Hindlimb muscle (tissue), 1 donor: ENCODE results near the gene DNAJB1. TPM values are rescaled to one million over a fixed set of nuclear protein-coding genes. Genes with fewer than 3 reads are reported as not detected.

Source experiments
- DNase-seq: peaks from one replicate; pipeline ENCODE4 v3.0.0-alpha.2; 2013
- polyA plus RNA-seq: library from polyadenylated mRNA; unstranded; fragments of 120-200 nt; gene quantifications from one replicate; pipeline ENCODE4 v1.2.1, GENCODE V29; 2013; ENCODE audit not compliant: insufficient read length

DNAJB1 gene
- polyA plus RNA-seq, 1 donor, result 84.5 TPM

DNA sequence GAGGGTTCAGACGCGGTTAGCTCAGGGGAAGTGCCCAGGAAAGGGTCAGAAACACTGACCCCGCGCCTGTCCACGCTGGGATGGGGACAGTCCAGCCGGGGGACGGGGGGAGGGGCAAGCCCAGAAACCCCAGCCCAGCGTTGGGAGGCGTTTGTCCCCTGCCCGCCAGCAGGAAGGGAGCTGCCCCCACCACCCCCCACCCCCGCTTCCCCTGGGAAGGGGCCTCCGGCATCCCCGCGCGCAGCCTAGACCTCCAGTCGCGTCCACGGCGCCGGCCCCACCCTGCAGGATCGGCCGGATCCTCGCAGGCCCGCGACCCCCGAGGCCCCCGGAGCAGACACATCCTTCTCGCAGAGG, 22.5 kb downstream of the DNAJB1 start:
- no peak for DNase-seq

DNA sequence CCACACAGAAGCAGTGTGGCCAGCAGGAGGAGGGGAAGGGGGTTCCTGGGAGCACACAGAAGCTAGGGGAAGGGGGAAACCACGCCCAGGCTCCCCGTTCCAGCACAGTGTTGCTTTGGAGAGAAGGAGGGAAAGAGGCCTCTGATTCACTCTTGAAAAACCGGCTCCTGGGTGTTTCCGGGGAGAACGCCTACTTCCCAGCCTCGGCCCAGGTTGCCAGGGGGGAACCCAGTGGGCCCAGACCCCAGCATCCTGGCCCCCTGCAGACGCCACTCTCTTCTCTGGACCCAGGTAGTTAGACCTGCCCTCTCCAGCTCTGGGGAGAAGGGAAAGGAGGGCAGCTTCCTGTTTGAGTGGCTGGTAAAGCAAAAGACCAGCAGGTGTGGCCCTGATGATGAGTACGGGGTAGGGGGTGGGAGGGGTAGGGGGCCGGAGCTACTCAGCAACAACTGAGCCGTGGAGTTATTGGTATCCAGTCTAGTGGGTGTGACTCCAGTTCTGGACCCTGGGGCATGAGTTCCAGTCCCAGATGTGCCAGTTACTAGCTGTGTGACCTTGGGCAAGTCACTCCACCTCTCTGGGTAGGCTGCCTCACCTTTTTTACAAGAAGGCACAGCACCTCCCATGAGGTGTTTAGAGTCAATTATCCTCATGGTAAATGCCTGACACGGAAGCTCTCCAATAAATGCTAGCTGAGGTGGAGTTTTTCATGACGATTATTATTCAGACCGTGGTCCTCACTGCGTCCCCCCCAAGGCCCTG, 23.1 kb downstream of the DNAJB1 start:
- no peak for DNase-seq

DNA sequence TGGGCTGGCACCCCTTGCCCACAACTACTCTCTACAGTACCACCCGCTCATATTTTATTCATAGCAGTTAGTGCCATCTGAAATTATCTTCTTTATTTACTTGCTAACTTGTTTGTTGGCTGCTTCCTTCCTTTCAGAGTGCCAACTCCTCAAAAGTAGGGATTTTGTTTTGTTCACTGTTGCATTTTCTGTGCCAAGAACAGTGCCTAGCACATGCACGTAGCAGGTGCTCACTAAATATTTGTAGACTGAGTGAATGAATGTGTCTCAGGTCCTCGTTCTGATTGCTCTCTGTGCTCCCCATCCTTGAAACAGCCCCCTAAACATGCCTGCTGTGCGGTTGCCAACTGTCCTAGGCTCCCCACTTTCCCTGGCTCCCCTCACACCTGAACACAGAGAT, 23.8 kb downstream of the DNAJB1 start:
- DNase-seq, result no peak

DNA sequence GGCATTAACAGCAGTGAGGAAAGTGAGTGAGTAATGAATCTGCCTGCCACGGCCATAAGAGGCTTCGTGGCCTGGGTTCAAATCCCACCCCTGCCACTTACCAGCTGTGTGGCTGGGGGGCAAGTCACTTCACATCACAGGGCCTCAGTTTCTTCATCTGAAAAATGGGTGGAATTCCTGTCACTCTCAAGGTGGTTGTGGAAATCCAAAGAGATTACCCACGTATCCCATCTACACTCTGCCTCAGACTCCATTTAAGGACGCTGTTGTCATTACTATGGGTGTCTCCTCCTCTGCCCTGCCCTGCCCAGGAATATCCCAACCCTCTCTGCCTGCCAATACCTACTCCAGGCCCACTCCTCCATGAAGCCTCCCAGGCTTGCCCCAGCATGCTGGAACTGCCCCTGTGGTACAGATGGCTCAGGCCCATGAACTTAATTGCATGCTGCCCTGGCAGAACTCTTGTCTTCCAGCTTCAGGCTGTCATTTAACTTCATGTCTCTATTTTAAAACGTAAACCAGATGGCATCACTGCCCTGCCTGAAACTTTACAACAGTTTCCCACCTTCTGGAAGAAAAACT, 25.4 kb downstream of the DNAJB1 start:
- DNase-seq, result no peak

DNA sequence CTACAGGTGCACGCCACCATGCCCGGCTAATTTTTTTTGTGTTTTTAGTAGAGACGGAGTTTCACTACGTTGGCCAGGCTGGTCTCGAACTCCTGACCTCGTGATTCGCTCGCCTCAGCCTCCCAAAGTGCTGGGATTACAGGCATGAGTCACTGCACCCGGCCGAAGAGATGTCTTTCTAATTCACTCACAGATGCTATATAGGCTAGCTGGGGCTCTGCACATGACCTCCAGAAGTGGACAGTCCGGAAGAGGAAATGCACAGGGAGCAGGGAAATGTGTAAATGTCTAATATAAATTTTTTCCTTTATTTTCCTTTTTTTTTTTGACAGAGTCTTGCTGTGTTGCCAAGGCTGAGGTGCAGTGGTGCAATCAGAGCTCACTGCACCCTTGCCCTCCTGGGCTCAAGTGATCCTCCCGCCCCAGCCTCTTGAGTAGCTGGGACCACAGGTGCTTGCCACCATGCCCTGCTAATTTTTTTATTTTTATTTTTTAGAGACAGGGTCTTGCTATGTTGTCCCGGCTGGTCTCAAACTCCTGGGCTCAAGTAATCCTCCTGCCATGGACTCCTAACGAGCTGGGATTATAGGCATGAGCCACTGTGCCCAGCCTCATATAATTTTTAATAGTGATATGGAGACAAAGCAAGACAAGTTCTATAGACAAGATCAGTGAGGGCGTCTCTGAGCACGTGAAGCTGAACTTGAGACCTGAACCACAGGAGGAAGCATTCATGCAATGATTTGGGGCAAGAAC, 30.6 kb downstream of the DNAJB1 start:
- DNase-seq, result no peak

DNA sequence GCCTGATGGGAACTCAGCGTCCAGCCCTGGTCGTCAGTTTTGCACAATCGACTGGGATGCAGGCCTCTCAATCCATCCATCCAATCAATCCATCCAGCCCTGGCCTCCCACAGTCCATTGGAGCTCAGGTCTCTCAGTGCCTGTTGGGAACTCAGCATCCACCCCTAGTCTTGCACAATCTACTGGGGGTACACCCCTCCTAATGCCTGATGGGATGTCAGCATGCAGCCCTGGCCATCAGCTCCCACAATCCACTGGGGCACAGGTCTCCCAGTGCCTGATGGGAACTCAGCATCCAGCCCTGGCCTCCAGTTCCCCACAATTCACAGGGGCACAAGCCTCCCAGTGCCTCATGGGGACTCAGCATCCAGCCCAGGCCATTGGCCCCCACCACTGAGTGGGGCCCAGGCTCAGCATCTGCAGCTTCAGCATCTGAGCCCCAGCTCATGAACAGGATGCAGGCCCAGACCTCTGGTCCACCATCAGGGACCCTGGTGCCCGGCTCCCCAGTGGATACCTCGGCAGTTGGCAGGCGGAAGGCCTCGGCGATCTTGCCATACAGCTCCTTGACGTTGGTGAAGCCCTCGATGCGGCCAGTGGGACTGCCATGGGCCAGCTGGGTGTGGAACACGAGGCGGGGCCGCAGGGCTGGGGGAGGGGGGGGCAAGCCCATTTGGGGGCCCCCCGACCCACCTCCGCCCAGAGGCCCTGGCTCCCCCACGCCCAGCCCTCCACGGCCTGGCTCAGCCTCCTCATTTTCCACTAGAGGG, 35.8 kb downstream of the DNAJB1 start:
- DNase-seq, result no peak

DNA sequence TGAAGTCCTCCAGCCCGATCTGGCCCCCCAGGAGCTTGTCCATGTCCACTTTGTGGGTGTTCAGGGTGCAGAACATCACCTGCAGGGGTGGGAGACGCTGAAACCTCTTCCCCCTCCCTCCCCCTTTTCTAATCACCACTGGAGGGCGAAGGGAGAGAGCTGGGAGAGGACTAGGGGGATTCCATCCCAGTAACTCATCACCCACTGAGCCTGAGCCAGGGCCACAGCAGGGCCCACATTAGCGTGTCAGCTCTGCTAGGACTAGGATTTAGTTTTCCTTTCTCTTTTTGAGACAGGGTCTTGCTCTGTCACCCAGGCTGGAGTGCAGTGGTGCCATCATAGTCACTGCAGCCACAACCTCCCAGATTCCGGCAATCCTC, 37.5 kb downstream of the DNAJB1 start:
- DNase-seq, result no peak

DNA sequence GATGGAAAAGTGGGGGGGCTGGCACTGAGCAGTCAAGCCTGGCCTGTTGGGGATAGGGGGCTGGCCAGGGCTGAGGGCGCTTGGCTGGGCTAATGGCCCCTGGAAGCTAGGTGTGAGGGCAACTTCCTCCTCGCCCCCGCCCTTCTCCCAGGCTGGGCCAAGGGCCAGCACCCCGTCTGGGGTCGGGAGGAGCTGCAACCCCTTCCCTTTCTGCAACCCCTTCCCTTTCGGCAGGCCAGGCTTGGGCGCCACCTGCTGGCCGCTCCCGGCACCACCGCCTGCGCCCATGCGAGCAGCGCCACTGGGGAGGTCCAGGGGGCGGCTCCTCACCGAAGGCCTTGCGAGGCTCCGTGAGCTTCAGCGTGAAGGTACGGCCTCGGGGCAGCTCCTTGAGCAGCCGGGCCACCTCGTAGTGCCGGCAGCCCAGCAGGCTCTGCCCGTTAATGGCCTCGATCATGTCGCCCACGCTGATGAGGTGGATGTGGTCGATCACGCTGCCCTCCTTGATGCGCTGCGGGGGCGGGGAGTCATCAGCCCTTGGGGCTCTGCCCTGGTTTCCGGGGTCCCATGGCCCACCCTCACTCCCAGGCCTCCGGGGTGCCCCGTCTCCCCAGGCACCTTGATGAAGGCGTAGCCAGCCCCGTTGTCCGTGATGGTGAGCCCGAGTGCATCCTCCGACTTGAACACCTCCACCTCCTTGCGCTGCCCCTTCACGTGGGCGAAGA, 38.1 kb downstream of the DNAJB1 start:
- no peak for DNase-seq

DNA sequence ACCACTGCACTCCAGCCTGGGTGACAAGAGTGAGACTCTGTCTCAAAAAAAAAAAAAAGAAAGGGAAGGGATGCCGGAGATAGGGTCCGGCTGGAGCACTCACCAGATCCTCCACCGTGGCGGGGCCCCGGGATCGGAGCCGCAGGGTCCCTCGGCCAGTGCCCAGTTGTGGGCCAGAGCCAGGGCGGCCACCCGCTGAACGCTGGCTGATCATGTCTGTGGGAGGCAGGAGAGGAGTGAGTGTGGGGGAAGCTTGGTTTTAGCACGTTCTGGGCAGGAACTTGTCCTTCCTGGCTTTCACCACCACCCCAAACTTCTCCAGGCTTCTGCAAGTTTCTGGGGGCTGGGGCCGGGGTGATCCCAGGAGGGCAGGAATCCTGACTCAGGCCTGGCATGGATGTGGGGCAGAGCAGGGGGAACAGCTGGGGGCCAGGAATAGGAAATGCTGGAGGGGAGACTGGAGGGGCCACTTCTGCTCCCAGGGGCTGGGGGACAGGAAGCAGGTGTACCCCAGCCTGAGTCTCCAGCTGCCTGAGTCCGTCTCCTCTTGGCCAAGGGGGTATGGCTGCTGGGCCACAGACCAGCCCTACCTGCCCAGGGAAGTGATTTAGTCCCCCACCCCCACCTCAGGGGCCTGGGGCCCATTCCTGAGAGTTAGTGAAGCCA, 38.8 kb downstream of the DNAJB1 start:
- no peak for DNase-seq

DNA sequence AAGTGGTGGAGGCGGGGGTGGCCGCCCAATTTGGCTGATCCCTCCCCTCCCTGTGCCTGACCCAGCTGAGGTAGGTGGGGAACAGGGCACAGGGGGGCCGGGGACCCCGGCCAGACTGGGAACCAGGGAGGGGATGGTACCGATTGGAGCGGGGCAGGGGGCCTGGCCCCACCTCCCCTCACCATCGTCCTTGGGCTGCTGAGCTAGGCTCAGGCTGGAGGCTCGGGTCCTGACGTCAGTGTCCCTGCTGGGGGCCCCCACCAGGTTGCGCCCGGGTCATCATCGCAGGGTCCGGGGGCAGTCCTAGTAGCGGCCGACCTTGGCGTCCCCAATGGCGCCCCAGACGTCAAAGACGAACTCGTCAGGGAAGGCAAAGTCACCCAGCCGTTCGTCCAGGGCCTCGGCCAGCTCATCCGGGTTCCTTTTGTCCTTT, 40.1 kb downstream of the DNAJB1 start:
- DNase-seq, result no peak

DNA sequence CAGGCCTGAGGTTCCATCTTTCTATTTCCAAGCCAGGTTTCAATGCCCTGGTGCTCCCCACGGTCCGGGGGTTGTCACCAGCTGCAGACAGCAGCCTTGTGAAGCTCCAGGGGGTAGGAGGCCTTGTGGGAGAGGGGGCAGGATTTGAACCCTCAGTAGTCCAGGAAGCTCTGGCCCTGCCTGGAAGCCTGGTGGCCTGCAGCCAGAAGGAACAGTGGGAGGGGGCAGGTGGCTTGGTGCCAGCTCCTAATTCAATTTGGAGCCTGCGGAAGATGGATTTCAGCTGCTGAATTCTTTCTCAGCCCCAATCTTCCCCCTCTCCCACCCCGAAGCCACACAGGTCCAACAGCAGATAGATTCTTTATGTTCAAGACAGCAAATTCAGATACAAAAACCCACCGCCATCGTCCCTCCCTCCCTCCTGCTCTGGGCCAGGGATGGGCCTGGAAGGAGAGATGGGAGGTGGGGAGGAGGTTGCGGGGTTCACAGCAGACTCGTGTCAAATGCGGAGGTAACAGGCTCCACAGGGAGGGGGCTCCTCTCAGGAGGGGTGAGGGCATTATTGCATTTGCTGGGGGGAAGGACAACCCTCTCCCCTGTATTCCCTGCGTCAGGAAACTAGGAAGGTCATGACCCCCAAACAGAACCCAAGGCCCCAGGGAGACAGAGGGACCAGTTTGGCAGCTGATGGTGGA, 40.6 kb downstream of the DNAJB1 start:
- DNase-seq, result no peak

DNA sequence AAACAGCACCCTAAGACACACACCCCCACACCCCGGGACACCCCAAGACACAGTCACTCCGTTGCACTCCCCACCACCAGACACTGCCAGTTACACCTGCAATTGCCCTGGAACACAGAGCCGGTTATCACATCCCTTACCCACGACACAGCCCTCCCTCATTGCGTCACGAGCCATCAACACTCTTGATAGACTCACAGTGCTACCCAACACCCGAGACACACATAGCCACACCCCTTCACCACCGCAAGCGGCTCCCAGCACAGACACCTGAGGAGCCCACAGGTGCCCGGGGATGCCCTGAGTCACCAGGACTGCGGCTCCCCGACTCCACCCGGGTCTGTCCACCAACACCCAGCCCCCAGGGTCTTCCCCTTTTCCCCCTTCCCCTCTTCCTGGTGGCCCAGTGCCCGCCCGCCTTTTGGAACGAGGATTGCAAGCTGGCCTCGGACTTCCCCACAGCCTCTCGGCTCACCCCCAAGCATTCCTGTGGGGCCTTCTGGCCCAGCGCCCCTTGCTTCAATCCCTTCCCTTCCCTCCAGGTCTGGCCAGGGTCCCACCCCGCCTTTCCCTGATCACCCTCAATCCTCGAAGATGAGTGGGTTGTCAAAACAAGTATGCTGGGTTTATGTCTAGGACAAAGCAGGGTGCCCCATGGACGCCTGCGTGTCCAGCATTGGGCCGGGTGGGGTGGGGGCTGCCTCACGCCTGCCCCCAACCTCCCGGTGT, 41.4 kb downstream of the DNAJB1 start:
- DNase-seq, result no peak

DNA sequence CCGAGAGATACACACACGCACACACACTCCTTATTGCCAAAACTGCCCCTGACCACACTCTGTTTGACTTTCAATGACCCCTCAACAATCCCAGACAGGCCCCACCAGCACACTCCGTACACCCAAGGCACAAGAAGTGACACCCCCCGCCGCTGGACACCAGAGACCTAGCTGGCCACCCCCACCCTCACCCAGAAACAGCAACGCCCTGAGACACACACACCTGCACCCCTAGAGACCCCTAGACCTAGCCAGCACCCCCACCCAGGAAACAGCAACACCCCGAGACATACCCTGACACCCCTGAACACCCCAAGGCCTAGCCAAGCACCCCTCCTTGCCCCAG, 41.9 kb downstream of the DNAJB1 start:
- DNase-seq, result no peak

DNA sequence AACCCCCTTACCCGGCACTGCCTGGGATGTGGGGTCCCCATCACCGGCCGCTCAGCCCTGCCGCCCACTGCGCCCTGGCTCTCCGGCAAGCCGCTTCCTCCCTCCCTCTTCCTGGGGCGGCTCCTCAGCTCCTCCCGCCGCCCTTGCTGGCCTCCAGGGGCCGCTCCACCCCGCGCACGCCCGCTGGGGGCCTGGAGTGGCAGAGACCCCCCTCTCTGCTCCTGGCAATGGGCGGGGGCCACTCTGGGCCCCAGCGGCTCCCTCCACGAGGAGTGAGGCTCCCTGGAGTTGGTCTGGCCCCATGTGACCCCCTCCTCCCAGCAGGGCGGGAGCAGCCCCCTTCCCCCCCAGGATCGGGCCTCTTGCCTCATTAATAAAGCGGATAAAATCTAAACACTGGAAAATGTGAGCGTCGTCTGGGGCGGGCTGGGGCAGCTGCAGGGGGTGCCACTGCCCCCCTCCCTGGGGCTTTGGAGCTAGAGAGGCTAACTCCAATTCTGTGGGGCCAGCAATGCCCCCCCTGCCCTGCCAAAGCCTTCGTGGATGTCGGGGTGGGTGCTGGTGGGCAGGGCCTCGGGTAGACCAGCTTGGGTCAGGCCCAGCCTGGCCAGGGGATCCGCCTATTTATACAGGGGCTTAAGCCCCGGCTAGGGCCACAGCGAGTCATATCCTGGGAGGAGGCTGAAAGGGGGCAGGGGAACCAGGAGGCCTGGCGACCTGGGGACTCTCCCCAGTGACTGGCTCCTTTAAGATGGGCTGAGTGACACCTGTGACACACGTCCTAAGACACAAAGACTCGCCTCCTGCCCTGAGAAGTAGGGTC, 42.7 kb downstream of the DNAJB1 start, which contains the start of gene PTGER1:
Gene PTGER1, minus strand, starts transcription at position 104 of the 823 bp plus-strand sequence. CDS start 1,034 bp downstream, outside the sequence.
- no peak for DNase-seq

DNA sequence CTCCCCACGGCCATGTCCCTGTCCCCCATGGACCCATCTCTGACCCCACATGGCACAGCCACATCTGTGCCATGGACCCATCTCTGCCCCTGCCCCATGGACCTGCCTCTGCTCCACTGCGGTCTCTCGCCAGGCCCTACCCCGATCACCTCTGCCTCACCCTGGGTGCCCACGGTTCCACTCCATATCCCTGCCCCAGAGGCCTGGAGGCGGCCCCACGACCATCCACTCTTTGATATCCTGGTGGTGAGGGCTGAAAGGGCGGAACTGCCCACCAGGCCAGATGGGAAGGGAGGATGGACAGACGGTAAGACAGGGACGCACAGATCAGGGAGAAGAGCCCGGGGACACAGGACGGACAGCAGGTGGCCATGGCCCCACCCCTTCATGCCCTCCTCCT, 43.4 kb downstream of the DNAJB1 start:
- no peak for DNase-seq

DNA sequence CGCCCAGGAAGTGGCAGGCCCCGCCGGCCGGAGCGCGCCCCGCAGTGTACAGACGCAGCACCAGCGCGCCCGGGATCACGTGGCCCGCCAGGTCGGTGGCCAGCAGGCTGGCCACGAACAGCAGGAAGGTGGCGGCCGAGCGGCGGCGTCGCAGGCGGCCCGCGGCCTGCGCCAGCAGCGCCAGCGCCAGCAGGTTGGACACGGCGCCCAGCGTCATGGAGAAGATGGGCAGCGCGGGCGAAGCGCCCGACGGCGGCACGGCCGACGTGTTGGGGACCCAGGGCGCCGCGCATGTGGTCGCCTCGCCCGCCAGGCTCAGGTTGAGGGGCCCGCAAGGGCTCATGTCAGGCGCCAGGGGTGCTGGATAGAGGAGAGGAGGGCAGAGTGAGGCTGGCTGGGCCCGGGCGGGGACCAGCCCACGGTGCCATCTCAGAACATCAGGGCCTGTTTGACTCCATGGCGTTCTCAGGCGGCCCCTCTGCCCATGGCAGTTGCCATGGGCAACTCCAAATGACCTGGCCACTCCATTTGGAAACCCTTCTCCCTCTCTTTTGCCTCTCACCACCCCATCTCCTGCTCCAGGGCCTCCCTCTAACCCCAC, 44.1 kb downstream of the DNAJB1 start:
- no peak for DNase-seq

DNA sequence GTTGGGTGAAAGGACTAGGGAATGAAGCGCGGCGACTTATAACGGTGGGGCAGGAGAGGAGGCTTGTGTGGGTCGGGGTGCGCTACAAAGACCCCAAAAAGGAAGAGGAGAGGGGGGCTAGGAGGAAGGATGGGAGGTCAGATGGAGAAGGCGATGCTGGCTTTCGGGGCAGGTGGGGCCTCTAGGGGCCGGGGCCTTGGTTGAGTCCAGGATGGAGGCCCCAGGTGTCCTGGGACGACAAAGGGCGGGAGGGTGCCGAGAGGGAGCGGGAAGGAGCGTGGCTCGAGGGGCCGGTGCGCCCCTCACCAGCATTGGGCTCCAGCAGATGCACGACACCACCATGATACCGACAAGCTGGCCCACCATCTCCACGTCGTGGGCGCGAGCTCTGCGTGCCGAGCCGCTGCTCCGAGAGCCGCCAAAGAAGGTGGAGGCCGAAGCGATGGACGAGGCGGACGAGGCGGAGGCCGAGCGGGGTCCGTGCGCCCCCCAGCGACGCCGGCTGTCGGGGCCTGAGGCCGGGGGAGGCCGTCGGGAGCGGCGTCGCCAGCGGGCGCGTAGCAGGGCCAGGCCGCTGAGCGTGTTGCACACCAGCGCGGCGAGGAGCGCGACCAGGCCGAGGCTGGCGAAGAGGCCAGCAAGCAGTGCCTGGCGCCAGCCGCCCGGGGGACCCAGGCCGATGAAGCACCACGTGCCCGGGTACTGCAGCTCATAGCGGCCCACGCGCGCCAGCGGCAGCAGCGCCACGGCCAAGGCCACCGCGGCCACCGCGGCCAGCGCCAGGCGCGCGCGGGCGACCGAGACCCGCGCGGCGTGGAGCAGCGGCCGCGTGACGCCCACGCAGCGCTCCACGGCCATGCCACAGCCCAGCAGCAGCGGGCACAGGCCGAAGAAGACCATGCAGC, 44.9 kb downstream of the DNAJB1 start:
- DNase-seq, result no peak
